NB4 (cell line): Measurements from ENCODE around the gene NME1.

ENCODE experiments used
- CTCF ChIP-seq: IDR thresholded peaks from one replicate; pipeline ENCODE4 v1.5.1; 2012; ENCODE audit warnings: low read depth, low read length
- MAX ChIP-seq: IDR thresholded peaks from 2 replicates; pipeline ENCODE4 v1.6.1; 2011; ENCODE audit warnings: low read depth, low read length
- MYC ChIP-seq: IDR thresholded peaks from 2 replicates; pipeline ENCODE4 v1.6.1; 2011; ENCODE audit warnings: low read depth, low read length
- POLR2A ChIP-seq: IDR thresholded peaks from 2 replicates; pipeline ENCODE4 v1.6.1; 2011; ENCODE audit warnings: mild to moderate bottlenecking; ENCODE audit not compliant: insufficient read length; ENCODE audit errors: extremely low read depth

GRCh38 chr17:51161541-51161940 lies 8.2 kb downstream of the NME1 start:
- no peak for TF ChIP-seq CTCF
- TF ChIP-seq POLR2A = no peak
- no peak for TF ChIP-seq MAX
- TF ChIP-seq MYC = no peak
